UCSD-AML1 (cell line): ENCODE results near the gene SNX9.
"Not testable (repeated sequence)": the region's sequence is repeated elsewhere in the genome, so short reads cannot be mapped to it uniquely, and the experiment has no call there.

Experiments used
- DNase-seq: peaks from one replicate; lab custom pipeline; 2025; ENCODE audit not compliant: unreplicated experiment; lab: John Stamatoyannopoulos, UW

SNX9 gene

GRCh38 chr6:157853902-157854502, 31.0 kb downstream of the SNX9 start:
- no peak for DNase-seq

GRCh38 chr6:157855325-157855724, 32.3 kb downstream of the SNX9 start:
- no peak for DNase-seq

GRCh38 chr6:157855804-157856203, 32.8 kb downstream of the SNX9 start:
- not testable (repeated sequence) for DNase-seq

GRCh38 chr6:157858664-157859063, 35.6 kb downstream of the SNX9 start:
- DNase-seq = not testable (repeated sequence)

GRCh38 chr6:157859775-157860504, 36.9 kb downstream of the SNX9 start:
- no peak for DNase-seq

GRCh38 chr6:157860505-157860991, 37.5 kb downstream of the SNX9 start:
- DNase-seq = no peak

GRCh38 chr6:157861184-157861583, 38.1 kb downstream of the SNX9 start:
- DNase-seq = no peak

GRCh38 chr6:157861814-157862213, 38.8 kb downstream of the SNX9 start:
- DNase-seq = no peak

- DNase-seq = no peak
Measured at GRCh38 chr6:157862706-157863105, 39.7 kb downstream of the SNX9 start.

GRCh38 chr6:157864185-157864761, 41.2 kb downstream of the SNX9 start:
- DNase-seq = no peak

GRCh38 chr6:157865249-157865648, 42.2 kb downstream of the SNX9 start:
- no peak for DNase-seq

GRCh38 chr6:157867155-157867559, 44.1 kb downstream of the SNX9 start:
- DNase-seq = no peak

GRCh38 chr6:157867981-157868380, 44.9 kb downstream of the SNX9 start:
- no peak for DNase-seq

- no peak for DNase-seq
Measured at GRCh38 chr6:157868835-157869234, 45.8 kb downstream of the SNX9 start.

GRCh38 chr6:157869673-157870302, 46.7 kb downstream of the SNX9 start:
- DNase-seq = no peak

GRCh38 chr6:157873735-157874344, 50.8 kb downstream of the SNX9 start:
- peak; percentile 81 for DNase-seq

- no peak for DNase-seq
Measured at GRCh38 chr6:157877149-157877548, 54.1 kb downstream of the SNX9 start.

GRCh38 chr6:157877573-157878438, 54.8 kb downstream of the SNX9 start:
- no peak for DNase-seq

GRCh38 chr6:157879034-157879872, 56.2 kb downstream of the SNX9 start:
- no peak for DNase-seq

- no peak for DNase-seq
Measured at GRCh38 chr6:157879873-157880254, 56.8 kb downstream of the SNX9 start.
